Measurements from ENCODE around the gene MBD5. TPM values are rescaled to one million over a fixed set of nuclear protein-coding genes. Genes with fewer than 3 reads are reported as not detected.

Gene MBD5
- polyA plus RNA-seq, 2 donors, result 2.9 to 5.0 TPM

DNA sequence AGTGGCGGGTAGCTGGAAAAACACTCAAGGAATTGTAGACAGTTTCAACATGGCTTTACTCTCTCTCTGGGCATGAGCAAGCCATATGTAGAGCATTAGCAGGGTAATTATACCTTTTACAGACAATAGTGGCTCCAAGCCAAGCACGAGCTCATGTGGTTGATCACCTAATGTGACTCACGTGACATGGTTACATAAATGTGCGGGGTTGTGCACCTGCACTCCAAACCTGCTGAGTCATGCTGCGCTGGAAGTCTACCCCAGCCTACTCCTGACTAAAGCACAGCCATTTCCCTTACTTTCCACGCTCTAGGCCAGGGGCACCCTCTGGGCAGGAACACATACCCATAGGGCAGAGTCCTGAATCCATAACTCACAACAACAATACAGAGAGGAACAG lies 232.8 kb downstream of the MBD5 start:
- peaks cover 3 to 10% of the 10 kb centered on the region in 2 donors for H3K9me3 ChIP-seq (ENCODE audit: control insufficient read depth in 2 of 2, insufficient read depth in 1 of 2, low read depth in 1 of 2, low read length in 1 of 2)
- WGBS, 2 donors, result 87 to 91% methylated on average over 6 of the region's 6 CpGs

DNA sequence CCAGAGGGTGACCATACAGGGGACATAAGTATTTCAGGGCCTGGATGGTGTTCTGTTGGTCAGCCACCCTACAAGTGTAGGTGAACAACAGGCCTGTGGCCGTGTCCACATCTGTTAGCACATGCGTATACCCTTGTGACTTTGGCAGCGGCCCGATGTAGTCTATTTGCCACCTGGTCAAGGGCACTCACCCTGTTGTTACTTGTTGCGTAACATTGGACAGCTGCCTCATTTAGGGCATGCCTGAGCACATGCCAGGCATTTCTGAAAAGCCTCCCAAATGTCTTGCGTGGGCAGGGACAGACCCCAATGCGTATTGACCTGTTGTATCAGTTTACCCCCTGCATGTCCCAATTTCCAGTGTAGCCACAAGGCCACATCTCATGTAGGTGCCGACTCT lies 235.0 kb downstream of the MBD5 start:
- H3K4me1 ChIP-seq (ENCODE audit: control insufficient read depth in 2 of 2, insufficient read depth in 2 of 2, low read length in 1 of 2), result no peaks in the 10 kb centered on the region
- H3K9me3 ChIP-seq (ENCODE audit: control insufficient read depth in 2 of 2, insufficient read depth in 1 of 2, low read depth in 1 of 2, low read length in 1 of 2), result peaks cover 4 to 12% of the 10 kb centered on the region in 2 donors
- 92 to 94% methylated on average over 8 of the region's 8 CpGs for WGBS, 2 donors
- no peak overlapping the region for H3K27ac ChIP-seq (ENCODE audit: low read depth in 2 of 2, low read length in 1 of 2)
- no peaks in the 10 kb centered on the region for H3K27me3 ChIP-seq (ENCODE audit: control insufficient read depth in 1 of 2, insufficient read depth in 2 of 2, low read length in 2 of 2)
- no peak overlapping the region for H3K4me3 ChIP-seq (ENCODE audit: low read depth in 1 of 2, low read length in 2 of 2)
- H3K36me3 ChIP-seq (ENCODE audit: control insufficient read depth in 2 of 2, insufficient read depth in 2 of 2, low read length in 1 of 2), result peaks cover 0 to 4% of the 10 kb centered on the region in 2 donors

More for the DNA sequence above, 232.8 kb downstream of the MBD5 start:
- Histone ChIP-seq H3K4me3 (ENCODE audit: low read depth in 1 of 2, low read length in 2 of 2) (no peak overlapping the region), H3K27me3 (ENCODE audit: control insufficient read depth in 1 of 2, insufficient read depth in 2 of 2, low read length in 2 of 2) (no peaks in the 10 kb centered on the region), H3K27ac (ENCODE audit: low read depth in 2 of 2, low read length in 1 of 2) (no peak overlapping the region), H3K4me1 (ENCODE audit: control insufficient read depth in 2 of 2, insufficient read depth in 2 of 2, low read length in 1 of 2) (no peaks in the 10 kb centered on the region), H3K36me3 (ENCODE audit: control insufficient read depth in 2 of 2, insufficient read depth in 2 of 2, low read length in 1 of 2) (peaks cover 0 to 4% of the 10 kb centered on the region in 2 donors)

DNA sequence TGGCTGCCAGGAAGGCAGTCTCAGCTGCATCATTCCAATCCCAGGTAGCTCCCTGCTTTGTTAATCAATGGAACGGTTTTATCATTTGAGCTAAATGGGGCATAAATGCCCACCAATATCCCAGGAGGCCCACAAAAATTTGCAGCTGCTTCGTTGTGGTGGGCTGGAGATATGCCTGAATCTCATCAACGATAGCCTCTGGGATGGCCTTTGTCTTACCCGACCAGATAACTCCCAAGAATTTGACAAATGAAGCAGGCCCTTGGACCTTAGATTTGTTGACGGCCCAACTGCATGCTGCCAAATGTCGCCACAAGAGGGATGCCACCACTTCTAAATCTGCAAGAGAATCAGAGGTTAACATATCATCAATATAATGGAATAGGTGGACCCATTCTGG lies 236.4 kb downstream of the MBD5 start:
- peaks cover 4 to 12% of the 10 kb centered on the region in 2 donors for H3K9me3 ChIP-seq (ENCODE audit: control insufficient read depth in 2 of 2, insufficient read depth in 1 of 2, low read depth in 1 of 2, low read length in 1 of 2)
- H3K4me3 ChIP-seq (ENCODE audit: low read depth in 1 of 2, low read length in 2 of 2), result no peak overlapping the region
- no peak overlapping the region for H3K27ac ChIP-seq (ENCODE audit: low read depth in 2 of 2, low read length in 1 of 2)
- no peaks in the 10 kb centered on the region for H3K4me1 ChIP-seq (ENCODE audit: control insufficient read depth in 2 of 2, insufficient read depth in 2 of 2, low read length in 1 of 2)
- 92 to 97% methylated on average over 6 of the region's 6 CpGs for WGBS, 2 donors
- H3K27me3 ChIP-seq (ENCODE audit: control insufficient read depth in 1 of 2, insufficient read depth in 2 of 2, low read length in 2 of 2), result no peaks in the 10 kb centered on the region
- H3K36me3 ChIP-seq (ENCODE audit: control insufficient read depth in 2 of 2, insufficient read depth in 2 of 2, low read length in 1 of 2), result peaks cover 0 to 4% of the 10 kb centered on the region in 2 donors

DNA sequence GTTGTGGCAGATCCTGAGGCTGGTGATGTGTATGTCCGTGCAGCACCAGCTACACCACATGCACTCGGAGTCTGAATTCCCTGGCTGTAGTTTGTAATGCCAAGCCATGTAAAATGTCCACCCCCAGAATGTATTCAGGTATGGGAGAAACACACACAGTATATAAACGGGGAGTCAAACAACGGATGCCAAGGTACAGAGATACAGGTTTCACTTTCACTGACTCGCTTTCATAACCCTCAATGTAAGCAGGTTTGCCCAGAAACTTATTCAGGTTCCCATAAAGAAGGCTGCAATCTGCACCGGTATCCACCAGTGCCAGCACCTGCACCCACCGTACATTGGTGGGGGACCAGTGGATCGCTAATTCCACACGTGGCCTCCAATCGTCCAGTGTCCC lies 237.2 kb downstream of the MBD5 start:
- H3K9me3 ChIP-seq (ENCODE audit: control insufficient read depth in 2 of 2, insufficient read depth in 1 of 2, low read depth in 1 of 2, low read length in 1 of 2), result peaks cover 4 to 12% of the 10 kb centered on the region in 2 donors

DNA sequence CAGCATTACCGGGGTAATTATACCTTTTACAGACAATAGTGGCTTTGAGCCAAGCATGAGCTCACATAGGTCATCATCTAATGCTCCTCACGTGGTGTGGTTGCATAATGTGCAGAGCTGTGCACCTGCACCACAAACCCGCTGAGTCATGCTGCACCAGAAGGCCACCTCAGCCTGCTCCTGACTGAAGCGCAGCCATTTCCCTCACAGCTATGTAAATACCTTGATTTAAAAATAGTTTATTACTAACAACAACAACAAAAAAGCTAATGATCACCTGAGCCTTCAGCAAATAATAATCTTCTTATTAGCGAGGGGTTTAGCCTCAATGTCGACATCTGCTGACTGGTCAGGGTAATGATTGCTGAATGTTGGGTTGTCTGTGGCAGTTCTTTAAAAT lies 238.8 kb downstream of the MBD5 start:
- Histone ChIP-seq H3K9me3 (ENCODE audit: control insufficient read depth in 2 of 2, insufficient read depth in 1 of 2, low read depth in 1 of 2, low read length in 1 of 2) (peaks cover 4 to 5% of the 10 kb centered on the region in 2 donors), H3K4me1 (ENCODE audit: control insufficient read depth in 2 of 2, insufficient read depth in 2 of 2, low read length in 1 of 2) (no peaks in the 10 kb centered on the region), H3K4me3 (ENCODE audit: low read depth in 1 of 2, low read length in 2 of 2) (no peak overlapping the region), H3K36me3 (ENCODE audit: control insufficient read depth in 2 of 2, insufficient read depth in 2 of 2, low read length in 1 of 2) (peaks cover 0 to under 1% of the 10 kb centered on the region in 2 donors), H3K27ac (ENCODE audit: low read depth in 2 of 2, low read length in 1 of 2) (no peak overlapping the region), H3K27me3 (ENCODE audit: control insufficient read depth in 1 of 2, insufficient read depth in 2 of 2, low read length in 2 of 2) (no peaks in the 10 kb centered on the region)
- WGBS, 2 donors, result 82 to 85% methylated on average over 6 of the region's 6 CpGs

More for the DNA sequence above, 237.2 kb downstream of the MBD5 start:
- H3K4me3 ChIP-seq (ENCODE audit: low read depth in 1 of 2, low read length in 2 of 2), result no peak overlapping the region
- peaks cover 0 to 4% of the 10 kb centered on the region in 2 donors for H3K36me3 ChIP-seq (ENCODE audit: control insufficient read depth in 2 of 2, insufficient read depth in 2 of 2, low read length in 1 of 2)
- WGBS, 2 donors, result 77% methylated on average over 10 of the region's 10 CpGs
- H3K27me3 ChIP-seq (ENCODE audit: control insufficient read depth in 1 of 2, insufficient read depth in 2 of 2, low read length in 2 of 2), result no peaks in the 10 kb centered on the region
- H3K4me1 ChIP-seq (ENCODE audit: control insufficient read depth in 2 of 2, insufficient read depth in 2 of 2, low read length in 1 of 2), result no peaks in the 10 kb centered on the region
- H3K27ac ChIP-seq (ENCODE audit: low read depth in 2 of 2, low read length in 1 of 2), result no peak overlapping the region

DNA sequence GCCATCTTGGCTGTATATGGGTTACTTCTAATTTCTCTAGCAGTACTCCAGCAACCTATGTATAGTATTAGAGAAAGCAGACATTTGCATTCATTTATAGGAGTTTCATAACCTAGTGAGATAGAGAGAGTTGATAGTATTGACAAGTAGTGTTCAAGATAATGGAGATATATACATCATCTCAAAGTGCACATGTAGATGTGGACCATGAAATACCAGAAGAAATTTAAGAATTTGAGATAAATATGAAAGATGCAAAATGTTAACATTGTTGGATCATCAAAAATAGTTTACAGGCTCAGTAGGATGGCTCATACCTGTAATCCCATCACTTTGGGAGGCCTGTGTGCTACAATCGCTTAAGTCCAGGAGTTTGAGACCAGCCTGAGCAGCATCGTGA lies 243.0 kb downstream of the MBD5 start:
- 95 to 98% methylated on average over 2 of the region's 2 CpGs for WGBS, 2 donors
- Histone ChIP-seq H3K4me3 (ENCODE audit: low read depth in 1 of 2, low read length in 2 of 2) (no peak overlapping the region), H3K27ac (ENCODE audit: low read depth in 2 of 2, low read length in 1 of 2) (no peak overlapping the region), H3K36me3 (ENCODE audit: control insufficient read depth in 2 of 2, insufficient read depth in 2 of 2, low read length in 1 of 2) (no peaks in the 10 kb centered on the region), H3K9me3 (ENCODE audit: control insufficient read depth in 2 of 2, insufficient read depth in 1 of 2, low read depth in 1 of 2, low read length in 1 of 2) (peaks cover 0 to 2% of the 10 kb centered on the region in 2 donors), H3K27me3 (ENCODE audit: control insufficient read depth in 1 of 2, insufficient read depth in 2 of 2, low read length in 2 of 2) (no peaks in the 10 kb centered on the region), H3K4me1 (ENCODE audit: control insufficient read depth in 2 of 2, insufficient read depth in 2 of 2, low read length in 1 of 2) (no peaks in the 10 kb centered on the region)

DNA sequence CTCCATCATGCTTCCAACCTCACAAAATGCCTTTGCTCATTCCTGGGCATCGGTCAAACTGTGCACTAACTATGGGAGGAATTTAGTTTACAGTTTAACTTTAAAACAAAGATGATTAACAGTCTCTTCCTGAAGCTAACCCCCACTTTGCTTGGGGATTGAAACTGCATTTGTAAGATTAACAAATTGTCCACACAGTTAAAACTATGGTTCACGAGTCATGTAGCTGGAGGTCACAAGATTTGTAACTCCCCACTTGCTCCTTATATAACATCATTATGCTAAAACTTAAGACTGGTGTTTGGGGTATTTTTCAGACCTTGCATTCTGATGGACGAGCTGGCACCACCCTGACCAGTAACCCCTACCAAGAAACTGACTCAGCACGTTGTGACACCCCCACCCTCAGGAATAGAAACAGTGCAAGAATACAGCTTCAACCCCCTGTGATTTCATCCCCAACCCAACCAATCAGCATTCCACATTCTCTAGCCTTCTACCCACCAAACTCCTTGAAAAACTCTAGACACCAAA lies 252.3 kb downstream of the MBD5 start:
- Histone ChIP-seq H3K9me3 (ENCODE audit: control insufficient read depth in 2 of 2, insufficient read depth in 1 of 2, low read depth in 1 of 2, low read length in 1 of 2) (no peaks in the 10 kb centered on the region), H3K27me3 (ENCODE audit: control insufficient read depth in 1 of 2, insufficient read depth in 2 of 2, low read length in 2 of 2) (no peaks in the 10 kb centered on the region), H3K36me3 (ENCODE audit: control insufficient read depth in 2 of 2, insufficient read depth in 2 of 2, low read length in 1 of 2) (no peaks in the 10 kb centered on the region), H3K4me3 (ENCODE audit: low read depth in 1 of 2, low read length in 2 of 2) (no peak overlapping the region), H3K27ac (ENCODE audit: low read depth in 2 of 2, low read length in 1 of 2) (no peak overlapping the region), H3K4me1 (ENCODE audit: control insufficient read depth in 2 of 2, insufficient read depth in 2 of 2, low read length in 1 of 2) (no peaks in the 10 kb centered on the region)
- WGBS, 2 donors, result 57 to 59% methylated on average over 4 of the region's 4 CpGs

DNA sequence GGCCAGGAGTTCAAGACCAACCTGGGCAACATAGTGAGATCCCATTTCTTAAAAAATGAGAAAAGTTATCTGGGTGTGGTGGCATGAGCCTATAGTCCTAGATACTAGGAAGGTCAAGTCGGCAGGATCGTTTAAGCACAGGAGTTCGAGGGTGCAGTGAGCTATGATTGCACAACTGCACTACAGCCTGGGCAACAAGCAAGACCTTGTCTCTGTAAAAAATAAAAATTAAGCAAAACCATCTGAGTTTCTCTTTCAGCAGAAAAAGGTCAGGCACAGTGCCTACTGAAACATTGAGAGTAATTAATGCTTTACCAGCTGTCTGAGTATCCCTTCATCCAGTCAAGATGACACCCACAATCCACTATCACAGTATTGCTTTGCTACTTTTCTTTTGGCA lies 258.3 kb downstream of the MBD5 start:
- Histone ChIP-seq H3K9me3 (ENCODE audit: control insufficient read depth in 2 of 2, insufficient read depth in 1 of 2, low read depth in 1 of 2, low read length in 1 of 2) (no peaks in the 10 kb centered on the region), H3K27ac (ENCODE audit: low read depth in 2 of 2, low read length in 1 of 2) (no peak overlapping the region), H3K36me3 (ENCODE audit: control insufficient read depth in 2 of 2, insufficient read depth in 2 of 2, low read length in 1 of 2) (no peaks in the 10 kb centered on the region), H3K4me1 (ENCODE audit: control insufficient read depth in 2 of 2, insufficient read depth in 2 of 2, low read length in 1 of 2) (no peaks in the 10 kb centered on the region), H3K4me3 (ENCODE audit: low read depth in 1 of 2, low read length in 2 of 2) (no peak overlapping the region), H3K27me3 (ENCODE audit: control insufficient read depth in 1 of 2, insufficient read depth in 2 of 2, low read length in 2 of 2) (no peaks in the 10 kb centered on the region)
- WGBS, 2 donors, result 98 to 100% methylated on average over 3 of the region's 3 CpGs

DNA sequence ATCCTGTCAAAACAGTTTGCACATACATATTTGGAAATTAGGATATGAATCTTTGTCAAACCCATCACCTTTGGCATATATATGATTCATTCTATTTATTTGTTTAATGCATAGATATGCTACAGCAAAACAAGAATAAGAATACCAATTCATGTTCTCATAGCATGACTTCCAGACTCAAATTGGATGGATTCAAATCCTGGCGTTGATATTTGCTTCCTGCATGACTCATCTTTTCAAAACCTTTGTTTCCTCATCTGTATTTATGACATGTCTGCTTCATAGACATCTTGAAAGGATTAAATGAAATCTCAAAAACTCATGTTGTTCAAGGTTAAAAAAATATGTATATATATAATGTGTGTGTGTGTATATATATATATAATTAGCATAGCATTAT lies 261.3 kb downstream of the MBD5 start:
- H3K27me3 ChIP-seq (ENCODE audit: control insufficient read depth in 1 of 2, insufficient read depth in 2 of 2, low read length in 2 of 2), result no peaks in the 10 kb centered on the region
- no peak overlapping the region for H3K4me3 ChIP-seq (ENCODE audit: low read depth in 1 of 2, low read length in 2 of 2)
- WGBS, 2 donors, result 47 to 56% methylated on average over 1 of the region's 1 CpG
- no peak overlapping the region for H3K27ac ChIP-seq (ENCODE audit: low read depth in 2 of 2, low read length in 1 of 2)
- no peaks in the 10 kb centered on the region for H3K36me3 ChIP-seq (ENCODE audit: control insufficient read depth in 2 of 2, insufficient read depth in 2 of 2, low read length in 1 of 2)
- no peaks in the 10 kb centered on the region for H3K9me3 ChIP-seq (ENCODE audit: control insufficient read depth in 2 of 2, insufficient read depth in 1 of 2, low read depth in 1 of 2, low read length in 1 of 2)
- H3K4me1 ChIP-seq (ENCODE audit: control insufficient read depth in 2 of 2, insufficient read depth in 2 of 2, low read length in 1 of 2), result no peaks in the 10 kb centered on the region

DNA sequence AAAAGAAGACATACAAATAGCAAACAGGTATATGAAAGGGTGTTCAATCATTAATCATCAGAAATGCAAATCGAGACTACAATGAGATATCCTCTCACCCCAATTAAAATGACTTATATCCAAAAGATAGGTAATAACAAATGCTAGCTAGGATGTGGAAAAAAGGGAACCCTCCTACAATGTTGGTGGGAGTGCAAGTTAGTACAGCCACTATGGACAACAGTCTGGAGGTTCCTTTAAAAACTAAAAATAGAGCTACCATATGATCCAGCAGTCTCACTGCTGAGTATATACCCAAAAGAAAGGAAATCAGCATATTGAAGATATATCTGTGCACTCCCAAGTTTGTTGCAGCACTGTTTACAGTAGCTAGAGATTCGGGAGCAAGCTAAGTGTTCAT lies 271.5 kb downstream of the MBD5 start:
- Histone ChIP-seq H3K36me3 (ENCODE audit: control insufficient read depth in 2 of 2, insufficient read depth in 2 of 2, low read length in 1 of 2) (no peaks in the 10 kb centered on the region), H3K27me3 (ENCODE audit: control insufficient read depth in 1 of 2, insufficient read depth in 2 of 2, low read length in 2 of 2) (no peaks in the 10 kb centered on the region), H3K4me1 (ENCODE audit: control insufficient read depth in 2 of 2, insufficient read depth in 2 of 2, low read length in 1 of 2) (no peaks in the 10 kb centered on the region), H3K9me3 (ENCODE audit: control insufficient read depth in 2 of 2, insufficient read depth in 1 of 2, low read depth in 1 of 2, low read length in 1 of 2) (no peaks in the 10 kb centered on the region), H3K4me3 (ENCODE audit: low read depth in 1 of 2, low read length in 2 of 2) (no peak overlapping the region), H3K27ac (ENCODE audit: low read depth in 2 of 2, low read length in 1 of 2) (no peak overlapping the region)
- WGBS, 2 donors, result 86 to 91% methylated on average over 2 of the region's 2 CpGs

Measured in esophagus (tissue), 2 donors.